Tibial nerve (tissue), 4 donors: ENCODE measurements around the gene MYPN. TPM values are rescaled to one million over a fixed set of nuclear protein-coding genes. Genes with fewer than 3 reads are reported as not detected.
A peak's percentile ranks its signal among the peaks of the same experiment; 100 is the strongest.

Source experiments
- DNase-seq, 2 donors: peaks; one replicate each; pipeline ENCODE4 v3.0.0-alpha.2; 2019; ENCODE audit warnings: low spot score in 2 of 2
- H3K27ac ChIP-seq, 4 donors: fragments of 200-600 bp; sonication (generic) in 3 of 4; one replicate each; pipeline ENCODE4 v1.5.1; 2017 to 2019; ENCODE audit warnings: mild to moderate bottlenecking in 1 of 4
- H3K27me3 ChIP-seq, 2 donors: fragments of 200-600 bp; sonication (generic) in 1 of 2; one replicate each; pipeline versions ENCODE4 v1.5.1 to v1.6.0; 2017 to 2019
- H3K36me3 ChIP-seq, 3 donors: fragments of 200-600 bp; sonication (generic); one replicate each; pipeline ENCODE4 v1.5.1; 2018 to 2019
- H3K4me1 ChIP-seq, 4 donors: fragments of 200-600 bp; sonication (generic) in 3 of 4; one replicate each; pipeline ENCODE4 v1.5.1; 2017 to 2019
- H3K4me3 ChIP-seq, 4 donors: fragments of 200-600 bp; sonication (generic) in 3 of 4; one replicate each; pipeline ENCODE4 v1.5.1; 2017 to 2019; ENCODE audit warnings: mild to moderate bottlenecking in 1 of 4, moderate library complexity in 1 of 4
- H3K9me3 ChIP-seq, 4 donors: fragments of 200-600 bp; sonication (generic) in 3 of 4; one replicate each; pipeline ENCODE4 v1.5.1; 2017 to 2019
- CTCF ChIP-seq, 5 experiments: fragments of 200-600 bp in 3 of 5; fragments of 450-650 bp in 2 of 5; sonication (generic) in 3 of 5; IDR thresholded peaks; one replicate each; pipeline ENCODE4 v1.5.1; 2016 to 2019; ENCODE audit warnings: antibody characterized with exemption in 5 of 5, mild to moderate bottlenecking in 3 of 5, moderate library complexity in 2 of 5
- EP300 ChIP-seq, 2 donors: sonication (generic); formaldehyde crosslinking; IDR thresholded peaks; one replicate each; pipeline ENCODE4 v1.6.1; 2017; ENCODE audit warnings: antibody characterized with exemption in 2 of 2, mild to moderate bottlenecking in 1 of 2
- POLR2A ChIP-seq, 2 donors: fragments of 450-650 bp; IDR thresholded peaks; one replicate each; pipeline ENCODE4 v1.6.1; 2017; ENCODE audit warnings: antibody characterized with exemption in 2 of 2, mild to moderate bottlenecking in 2 of 2, moderate library complexity in 2 of 2
- WGBS, 2 donors: methylation state at CpG; one replicate each; pipeline ENCODE4 v1.1.5; 2018; 5-methylcytosine and 5-hydroxymethylcytosine counted together
- total RNA-seq, 4 donors: library from RNA; depleted of rRNA; stranded (reverse); fragments of >200 nt; gene quantifications; one replicate each; pipeline ENCODE4 v1.1.0, GENCODE V29; 2016

MYPN gene
- total RNA-seq, 4 donors from 2014 or later = not detected

- peaks cover 0 to 16% (median 0%) of the 10 kb centered on the region in 4 donors for H3K4me1 ChIP-seq
- WGBS, 2 donors = 0 to 1% methylated on average over 25 to 61 of the region's 81 CpGs
- H3K9me3 ChIP-seq = no peaks in the 10 kb centered on the region
- H3K27ac ChIP-seq = peak overlapping the region; percentile 64 to 88 (median 80)
- peak; percentile 11 to 33 for DNase-seq
- peak in 1 of 2 donors; percentile 38 for TF ChIP-seq EP300 (IDR thresholded peaks at IDR 0.05)
- TF ChIP-seq CTCF (IDR thresholded peaks at IDR 0.05) = peak in 4 of 5 experiments; percentile 25 to 64 (median 46)
- TF ChIP-seq POLR2A (IDR thresholded peaks at IDR 0.05) = peak in 1 of 2 donors; percentile 37
- H3K27me3 ChIP-seq = no peaks in the 10 kb centered on the region
- H3K4me3 ChIP-seq = peak overlapping the region; percentile 51 to 62 (median 56)
- no peaks in the 10 kb centered on the region for H3K36me3 ChIP-seq
Measured at GRCh38 chr10:68231106-68231816, 122.0 kb downstream of the MYPN start.

GRCh38 chr10:68231817-68232251, 122.5 kb downstream of the MYPN start, which contains the start of gene ATOH7:
ATOH7 (minus strand) TSS chr10:68232113; CDS start chr10:68231677, 436 bp downstream.
- TF ChIP-seq POLR2A (IDR thresholded peaks at IDR 0.05) (no peak), EP300 (IDR thresholded peaks at IDR 0.05) (no peak), CTCF (IDR thresholded peaks at IDR 0.05) (no peak)
- DNase-seq = no peak
- 39 to 44% methylated on average over 13 of the region's 13 CpGs for WGBS, 2 donors
- peak within 1 kb of the TSS; percentile 51 to 62 (median 56) for H3K4me3 ChIP-seq
- peaks cover 0 to 16% (median 0%) of the 10 kb centered on the region in 4 donors for H3K4me1 ChIP-seq
- H3K27ac ChIP-seq = peak within 1 kb of the TSS; percentile 64 to 88 (median 80)
- no peaks in the 10 kb centered on the region for H3K9me3 ChIP-seq
- H3K36me3 ChIP-seq = no peaks in the 10 kb centered on the region
- H3K27me3 ChIP-seq = no peaks in the 10 kb centered on the region

- WGBS, 2 donors = 70 to 78% methylated on average over 3 of the region's 3 CpGs
- no peak for DNase-seq
- Histone ChIP-seq H3K36me3 (no peaks in the 10 kb centered on the region), H3K9me3 (no peaks in the 10 kb centered on the region), H3K27ac (no peak overlapping the region), H3K4me3 (no peak overlapping the region), H3K4me1 (peaks cover 0 to 16% (median 0%) of the 10 kb centered on the region in 4 donors), H3K27me3 (no peaks in the 10 kb centered on the region)
- TF ChIP-seq EP300 (IDR thresholded peaks at IDR 0.05) = no peak
- TF ChIP-seq POLR2A (IDR thresholded peaks at IDR 0.05) = no peak
- TF ChIP-seq CTCF (IDR thresholded peaks at IDR 0.05) = no peak
Measured at GRCh38 chr10:68233046-68233445, 123.8 kb downstream of the MYPN start.

GRCh38 chr10:68235111-68235510, 125.8 kb downstream of the MYPN start:
- H3K36me3 ChIP-seq = no peaks in the 10 kb centered on the region
- H3K9me3 ChIP-seq = no peaks in the 10 kb centered on the region
- WGBS, 2 donors = 72 to 85% methylated on average over 2 of the region's 2 CpGs
- no peak for DNase-seq
- peaks cover 0 to 16% (median 0%) of the 10 kb centered on the region in 4 donors for H3K4me1 ChIP-seq
- TF ChIP-seq CTCF (IDR thresholded peaks at IDR 0.05) (no peak), POLR2A (IDR thresholded peaks at IDR 0.05) (no peak), EP300 (IDR thresholded peaks at IDR 0.05) (no peak)
- H3K4me3 ChIP-seq = no peak overlapping the region
- H3K27me3 ChIP-seq = no peaks in the 10 kb centered on the region
- H3K27ac ChIP-seq = no peak overlapping the region

- H3K36me3 ChIP-seq = no peaks in the 10 kb centered on the region
- no peak overlapping the region for H3K27ac ChIP-seq
- TF ChIP-seq EP300 (IDR thresholded peaks at IDR 0.05) = no peak
- no peak for TF ChIP-seq CTCF (IDR thresholded peaks at IDR 0.05)
- no peak for TF ChIP-seq POLR2A (IDR thresholded peaks at IDR 0.05)
- no peak overlapping the region for H3K4me3 ChIP-seq
- DNase-seq = no peak
- no peaks in the 10 kb centered on the region for H3K9me3 ChIP-seq
- peaks cover 0 to 12% (median 0%) of the 10 kb centered on the region in 4 donors for H3K4me1 ChIP-seq
- H3K27me3 ChIP-seq = no peaks in the 10 kb centered on the region
Measured at GRCh38 chr10:68235581-68235980, 126.3 kb downstream of the MYPN start.
